Esophagus squamous epithelium (tissue), 5 donors: ENCODE results near the gene SOWAHC. TPM values are rescaled to one million over a fixed set of nuclear protein-coding genes. Genes with fewer than 3 reads are reported as not detected.
A peak's percentile ranks its signal among the peaks of the same experiment; 100 is the strongest.

Experiments used
- DNase-seq: peaks from one replicate; lab custom pipeline; 2025; lab: John Stamatoyannopoulos, UW
- H3K27ac ChIP-seq, 4 donors: fragments of 200-600 bp; sonication (generic); one replicate each; pipeline ENCODE4 v1.5.1; 2016 to 2019; ENCODE audit warnings: mild to moderate bottlenecking in 1 of 4
- H3K27me3 ChIP-seq, 4 donors: fragments of 200-600 bp; sonication (generic); 1 replicate in 3 of 4; 2 replicates in 1 of 4; pipeline versions ENCODE4 v1.5.1 to v1.6.0; 2017 to 2021; ENCODE audit warnings: antibody characterized with exemption in 1 of 4
- H3K36me3 ChIP-seq, 3 donors: fragments of 200-600 bp; sonication (generic); one replicate each; pipeline ENCODE4 v1.5.1; 2016 to 2019
- H3K4me1 ChIP-seq, 3 donors: fragments of 200-600 bp; sonication (generic); one replicate each; pipeline ENCODE4 v1.5.1; 2017 to 2019
- H3K4me3 ChIP-seq, 4 donors: fragments of 200-600 bp; sonication (generic); 1 replicate in 3 of 4; 2 replicates in 1 of 4; pipeline ENCODE4 v1.5.1; 2016 to 2019; ENCODE audit warnings: mild to moderate bottlenecking in 2 of 4, moderate library complexity in 1 of 4
- H3K9me3 ChIP-seq, 3 donors: fragments of 200-600 bp; sonication (generic); one replicate each; pipeline ENCODE4 v1.5.1; 2016 to 2019
- POLR2A ChIP-seq, 4 donors: fragments of 450-650 bp; IDR thresholded peaks; one replicate each; pipeline ENCODE4 v1.6.1; 2017; ENCODE audit warnings: antibody characterized with exemption in 4 of 4, mild to moderate bottlenecking in 4 of 4, moderate library complexity in 3 of 4
- WGBS, 2 donors: methylation state at CpG; one replicate each; pipeline ENCODE4 v1.1.5; 2018; 5-methylcytosine and 5-hydroxymethylcytosine counted together
- intact Hi-C: fragments of 100-400 bp; cut with DNase I; formaldehyde crosslinking; loops from one replicate; pipeline ENCODE4 v1.15.0; 2022
- total RNA-seq, 4 donors: library from RNA; depleted of rRNA; stranded (reverse); fragments of >200 nt; gene quantifications; one replicate each; pipeline ENCODE4 v1.1.0, GENCODE V29; 2016
- TF ChIP-seq, protein P1 (sequence below), 6 experiments: fragments of 450-650 bp in 4 of 6; fragments of 200-600 bp in 2 of 6; sonication (generic) in 2 of 6; IDR thresholded peaks; one replicate each; pipeline ENCODE4 v1.5.1; 2016 to 2019; ENCODE audit warnings: antibody characterized with exemption in 6 of 6, mild to moderate bottlenecking in 4 of 6, moderate library complexity in 4 of 6
- donor health status: DM: yes; HTN: yes; CAD: no.

SOWAHC gene
- total RNA-seq, 4 donors from 2014 or later = 47.9 to 87.9 (median 69.7) TPM

DNA sequence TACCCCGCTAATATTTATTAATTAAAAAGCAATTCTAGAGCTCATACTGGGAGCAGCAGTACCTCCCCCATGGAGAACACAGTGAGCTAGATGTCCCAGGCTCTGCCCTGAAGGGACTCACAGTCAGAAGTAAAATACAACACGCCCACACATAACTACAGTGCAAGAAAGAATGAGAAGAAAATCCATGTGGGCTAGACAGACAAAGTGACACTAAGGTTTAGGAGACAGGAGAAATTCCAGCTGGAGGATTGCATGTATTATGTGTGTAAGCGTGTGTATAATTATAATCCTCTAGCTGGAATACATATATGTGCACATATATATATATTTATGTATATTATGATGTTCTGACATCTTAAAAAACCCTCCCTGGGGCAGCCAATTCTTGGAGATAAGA, 15.7 kb downstream of the SOWAHC start:
- TF ChIP-seq POLR2A (IDR thresholded peaks at IDR 0.05) = no peak
- TF ChIP-seq, protein P1, sequence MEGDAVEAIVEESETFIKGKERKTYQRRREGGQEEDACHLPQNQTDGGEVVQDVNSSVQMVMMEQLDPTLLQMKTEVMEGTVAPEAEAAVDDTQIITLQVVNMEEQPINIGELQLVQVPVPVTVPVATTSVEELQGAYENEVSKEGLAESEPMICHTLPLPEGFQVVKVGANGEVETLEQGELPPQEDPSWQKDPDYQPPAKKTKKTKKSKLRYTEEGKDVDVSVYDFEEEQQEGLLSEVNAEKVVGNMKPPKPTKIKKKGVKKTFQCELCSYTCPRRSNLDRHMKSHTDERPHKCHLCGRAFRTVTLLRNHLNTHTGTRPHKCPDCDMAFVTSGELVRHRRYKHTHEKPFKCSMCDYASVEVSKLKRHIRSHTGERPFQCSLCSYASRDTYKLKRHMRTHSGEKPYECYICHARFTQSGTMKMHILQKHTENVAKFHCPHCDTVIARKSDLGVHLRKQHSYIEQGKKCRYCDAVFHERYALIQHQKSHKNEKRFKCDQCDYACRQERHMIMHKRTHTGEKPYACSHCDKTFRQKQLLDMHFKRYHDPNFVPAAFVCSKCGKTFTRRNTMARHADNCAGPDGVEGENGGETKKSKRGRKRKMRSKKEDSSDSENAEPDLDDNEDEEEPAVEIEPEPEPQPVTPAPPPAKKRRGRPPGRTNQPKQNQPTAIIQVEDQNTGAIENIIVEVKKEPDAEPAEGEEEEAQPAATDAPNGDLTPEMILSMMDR (IDR thresholded peaks at IDR 0.05) = no peak
- intact Hi-C loops = no loop called here
- WGBS, 2 donors = 48 to 54% methylated on average over 3 of the region's 3 CpGs

DNA sequence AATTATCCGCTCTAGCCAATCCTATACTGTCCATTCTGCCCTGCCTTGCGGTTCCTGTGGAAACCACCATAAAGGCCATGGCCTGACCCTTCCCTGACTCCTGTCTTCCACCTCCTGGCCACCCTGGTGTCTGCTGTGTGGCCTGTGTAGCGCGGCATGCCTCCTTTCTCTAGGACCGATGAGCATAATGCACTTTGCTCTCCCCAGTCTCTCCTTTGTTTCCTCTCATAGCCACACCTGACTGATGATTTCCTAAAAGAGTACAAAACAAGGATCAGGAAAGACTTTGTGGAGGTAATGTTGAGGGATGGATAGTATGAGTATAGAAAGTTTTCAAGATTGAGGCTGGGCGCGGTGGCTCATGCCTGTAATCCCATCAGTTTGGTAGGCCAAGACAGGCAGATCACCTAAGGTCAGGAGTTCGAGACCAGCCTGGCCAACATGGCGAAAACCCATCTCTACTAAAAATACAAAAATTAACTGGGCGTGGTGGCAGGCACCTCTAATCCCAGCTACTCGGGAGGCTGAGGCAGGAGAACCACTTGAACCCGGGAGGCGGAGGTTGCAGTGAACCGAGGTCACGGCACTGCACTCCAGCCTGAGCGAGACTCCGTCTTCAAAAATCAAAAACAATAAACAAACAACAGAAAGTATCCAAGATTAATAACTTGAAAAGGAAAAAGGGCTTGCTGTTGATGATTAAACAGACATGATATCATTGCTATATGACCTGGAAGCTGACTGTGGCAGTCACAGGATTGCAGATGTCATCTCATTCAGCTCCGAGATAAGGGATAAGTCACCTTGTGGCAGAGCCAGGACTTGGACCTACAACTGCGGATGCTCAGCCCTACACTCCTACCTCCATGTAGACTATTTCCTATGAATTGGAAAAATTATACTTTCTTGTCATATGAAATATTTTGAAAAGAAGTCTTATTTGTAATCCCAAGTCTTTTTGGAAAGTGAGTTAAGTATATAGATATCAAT, 16.6 kb downstream of the SOWAHC start:
- no peak for DNase-seq
- TF ChIP-seq, protein P1 (IDR thresholded peaks at IDR 0.05) = no peak
- no peak for TF ChIP-seq POLR2A (IDR thresholded peaks at IDR 0.05)
- WGBS, 2 donors = 85 to 86% methylated on average over 16 to 18 of the region's 19 CpGs
- intact Hi-C loops = no loop called here
- peak overlapping the region in 2 of 4 donors; percentile 10 to 52 for H3K27ac ChIP-seq
- no peaks in the 10 kb centered on the region for H3K36me3 ChIP-seq
- H3K4me1 ChIP-seq = peaks cover 0 to 18% (median 0%) of the 10 kb centered on the region in 3 donors
- H3K9me3 ChIP-seq = no peaks in the 10 kb centered on the region
- H3K4me3 ChIP-seq = no peak overlapping the region
- H3K27me3 ChIP-seq = no peaks in the 10 kb centered on the region

More for the DNA sequence above, 15.7 kb downstream of the SOWAHC start:
- no peak overlapping the region for H3K4me3 ChIP-seq
- peak overlapping the region in 1 of 4 donors; percentile 52 for H3K27ac ChIP-seq
- H3K4me1 ChIP-seq = peaks cover 0 to 18% (median 0%) of the 10 kb centered on the region in 3 donors
- H3K9me3 ChIP-seq = no peaks in the 10 kb centered on the region
- DNase-seq = no peak
- H3K27me3 ChIP-seq = no peaks in the 10 kb centered on the region
- no peaks in the 10 kb centered on the region for H3K36me3 ChIP-seq

DNA sequence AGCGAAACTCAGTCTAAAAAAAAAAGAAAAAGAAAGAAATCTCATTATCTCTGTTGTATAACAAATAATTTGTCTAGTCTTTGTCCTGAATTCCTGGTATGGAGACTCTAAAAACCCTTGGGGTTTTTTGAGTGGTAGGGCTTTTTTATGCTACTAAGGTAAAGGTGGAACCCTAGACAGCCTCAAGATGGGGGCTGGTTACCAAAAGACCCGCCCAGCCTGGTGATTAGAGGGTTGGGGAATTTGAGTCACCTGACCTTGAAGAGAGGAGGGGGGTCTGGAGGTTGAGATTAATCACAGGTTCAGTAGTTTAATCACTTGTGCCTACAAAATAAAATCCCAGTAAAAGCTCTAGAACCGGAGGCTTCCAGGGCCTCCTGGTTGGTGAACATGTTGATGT, 17.6 kb downstream of the SOWAHC start:
- intact Hi-C loops = no loop called here
- no peak for DNase-seq
- no peak overlapping the region for H3K4me3 ChIP-seq
- WGBS, 2 donors = 64 to 82% methylated on average over 3 of the region's 3 CpGs
- H3K9me3 ChIP-seq = no peaks in the 10 kb centered on the region
- no peaks in the 10 kb centered on the region for H3K36me3 ChIP-seq
- peaks cover 0 to 26% (median 0%) of the 10 kb centered on the region in 3 donors for H3K4me1 ChIP-seq
- H3K27me3 ChIP-seq = no peaks in the 10 kb centered on the region
- TF ChIP-seq, protein P1 (IDR thresholded peaks at IDR 0.05) = no peak
- no peak for TF ChIP-seq POLR2A (IDR thresholded peaks at IDR 0.05)
- no peak overlapping the region for H3K27ac ChIP-seq

DNA sequence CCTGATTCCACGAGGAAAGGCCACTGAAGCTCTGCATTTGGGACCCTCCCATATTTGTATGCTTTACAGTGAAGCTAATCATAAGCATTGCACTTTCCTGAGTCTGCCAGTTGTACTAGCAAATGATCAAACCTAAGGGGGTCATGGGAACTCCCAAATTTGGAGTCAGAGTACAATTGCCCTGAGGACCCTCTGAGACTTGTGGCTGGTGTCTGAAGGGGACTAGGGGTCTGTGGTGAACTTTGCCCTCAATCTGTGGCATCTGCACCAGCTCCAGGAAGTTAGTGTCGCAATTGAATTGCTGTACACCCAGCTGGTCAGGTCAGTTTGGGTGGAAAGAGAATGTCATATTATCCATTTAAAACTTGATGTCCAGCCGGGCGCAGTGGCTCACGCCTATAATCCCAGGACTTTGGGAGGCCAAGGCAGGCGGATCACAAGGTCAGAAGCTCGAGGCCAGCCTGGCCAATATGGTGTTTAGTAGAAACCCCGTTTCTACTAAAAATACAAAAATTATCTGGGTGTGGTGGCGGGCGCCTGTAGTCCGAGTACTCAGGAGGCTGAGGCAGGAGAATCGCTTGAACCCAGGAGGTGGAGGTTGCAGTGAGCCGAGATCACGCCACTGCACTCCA, 18.1 kb downstream of the SOWAHC start:
- TF ChIP-seq, protein P1 (IDR thresholded peaks at IDR 0.05) = no peak
- TF ChIP-seq POLR2A (IDR thresholded peaks at IDR 0.05) = no peak
- intact Hi-C loops = no loop called here

More for the DNA sequence above, 18.1 kb downstream of the SOWAHC start:
- 87 to 91% methylated on average over 10 to 14 of the region's 14 CpGs for WGBS, 2 donors
- no peak for DNase-seq
- Histone ChIP-seq H3K27me3 (no peaks in the 10 kb centered on the region), H3K4me3 (no peak overlapping the region), H3K9me3 (no peaks in the 10 kb centered on the region), H3K36me3 (no peaks in the 10 kb centered on the region), H3K27ac (no peak overlapping the region), H3K4me1 (peaks cover 0 to 27% (median 0%) of the 10 kb centered on the region in 3 donors)
